ENCODE data around the gene DDO.

DNA sequence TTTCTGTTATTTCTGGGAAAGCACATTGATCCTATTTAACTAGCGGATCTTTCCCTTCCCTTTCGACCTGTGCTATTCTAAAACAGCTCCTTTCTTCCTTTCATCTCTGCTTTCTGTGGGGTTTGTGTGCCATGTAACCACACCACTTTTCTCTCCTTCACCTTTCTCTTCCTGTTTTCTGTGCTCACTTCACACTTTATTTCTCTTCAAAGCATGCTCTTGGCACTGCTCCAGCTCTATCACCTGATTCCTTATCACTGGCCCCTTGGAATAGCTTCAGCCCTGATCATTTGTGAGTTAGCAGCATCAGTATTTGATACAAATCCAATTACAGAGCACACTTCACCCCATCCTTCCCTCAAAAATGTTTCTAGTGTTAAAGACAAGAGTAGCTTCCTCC, 49.1 kb downstream of the DDO start:
- TF ChIP-seq EZH2 (IDR thresholded peaks at IDR 0.05; ENCODE audit: low read depth, unreplicated experiment) (no peak), POLR2AphosphoS5 (IDR thresholded peaks at IDR 0.05; ENCODE audit: low read depth) (no peak), EZH2phosphoT487 (IDR thresholded peaks at IDR 0.05; ENCODE audit: unreplicated experiment) (no peak), ETS1 (IDR thresholded peaks at IDR 0.05) (no peak), CREB1 (CRISPR knock-in tag; IDR thresholded peaks at IDR 0.05; ENCODE audit: low read depth) (no peak)
- TF ChIP-seq, protein P1, sequence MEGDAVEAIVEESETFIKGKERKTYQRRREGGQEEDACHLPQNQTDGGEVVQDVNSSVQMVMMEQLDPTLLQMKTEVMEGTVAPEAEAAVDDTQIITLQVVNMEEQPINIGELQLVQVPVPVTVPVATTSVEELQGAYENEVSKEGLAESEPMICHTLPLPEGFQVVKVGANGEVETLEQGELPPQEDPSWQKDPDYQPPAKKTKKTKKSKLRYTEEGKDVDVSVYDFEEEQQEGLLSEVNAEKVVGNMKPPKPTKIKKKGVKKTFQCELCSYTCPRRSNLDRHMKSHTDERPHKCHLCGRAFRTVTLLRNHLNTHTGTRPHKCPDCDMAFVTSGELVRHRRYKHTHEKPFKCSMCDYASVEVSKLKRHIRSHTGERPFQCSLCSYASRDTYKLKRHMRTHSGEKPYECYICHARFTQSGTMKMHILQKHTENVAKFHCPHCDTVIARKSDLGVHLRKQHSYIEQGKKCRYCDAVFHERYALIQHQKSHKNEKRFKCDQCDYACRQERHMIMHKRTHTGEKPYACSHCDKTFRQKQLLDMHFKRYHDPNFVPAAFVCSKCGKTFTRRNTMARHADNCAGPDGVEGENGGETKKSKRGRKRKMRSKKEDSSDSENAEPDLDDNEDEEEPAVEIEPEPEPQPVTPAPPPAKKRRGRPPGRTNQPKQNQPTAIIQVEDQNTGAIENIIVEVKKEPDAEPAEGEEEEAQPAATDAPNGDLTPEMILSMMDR (conservative IDR thresholded peaks at IDR 0.05; ENCODE audit: low read depth in 2 of 2) = no peak
- TF ChIP-seq, protein P2, sequence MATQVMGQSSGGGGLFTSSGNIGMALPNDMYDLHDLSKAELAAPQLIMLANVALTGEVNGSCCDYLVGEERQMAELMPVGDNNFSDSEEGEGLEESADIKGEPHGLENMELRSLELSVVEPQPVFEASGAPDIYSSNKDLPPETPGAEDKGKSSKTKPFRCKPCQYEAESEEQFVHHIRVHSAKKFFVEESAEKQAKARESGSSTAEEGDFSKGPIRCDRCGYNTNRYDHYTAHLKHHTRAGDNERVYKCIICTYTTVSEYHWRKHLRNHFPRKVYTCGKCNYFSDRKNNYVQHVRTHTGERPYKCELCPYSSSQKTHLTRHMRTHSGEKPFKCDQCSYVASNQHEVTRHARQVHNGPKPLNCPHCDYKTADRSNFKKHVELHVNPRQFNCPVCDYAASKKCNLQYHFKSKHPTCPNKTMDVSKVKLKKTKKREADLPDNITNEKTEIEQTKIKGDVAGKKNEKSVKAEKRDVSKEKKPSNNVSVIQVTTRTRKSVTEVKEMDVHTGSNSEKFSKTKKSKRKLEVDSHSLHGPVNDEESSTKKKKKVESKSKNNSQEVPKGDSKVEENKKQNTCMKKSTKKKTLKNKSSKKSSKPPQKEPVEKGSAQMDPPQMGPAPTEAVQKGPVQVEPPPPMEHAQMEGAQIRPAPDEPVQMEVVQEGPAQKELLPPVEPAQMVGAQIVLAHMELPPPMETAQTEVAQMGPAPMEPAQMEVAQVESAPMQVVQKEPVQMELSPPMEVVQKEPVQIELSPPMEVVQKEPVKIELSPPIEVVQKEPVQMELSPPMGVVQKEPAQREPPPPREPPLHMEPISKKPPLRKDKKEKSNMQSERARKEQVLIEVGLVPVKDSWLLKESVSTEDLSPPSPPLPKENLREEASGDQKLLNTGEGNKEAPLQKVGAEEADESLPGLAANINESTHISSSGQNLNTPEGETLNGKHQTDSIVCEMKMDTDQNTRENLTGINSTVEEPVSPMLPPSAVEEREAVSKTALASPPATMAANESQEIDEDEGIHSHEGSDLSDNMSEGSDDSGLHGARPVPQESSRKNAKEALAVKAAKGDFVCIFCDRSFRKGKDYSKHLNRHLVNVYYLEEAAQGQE (IDR thresholded peaks at IDR 0.05; ENCODE audit: unreplicated experiment) = no peak
